A673 (cell line): ENCODE measurements around the gene ST8SIA5. TPM values are rescaled to one million over a fixed set of nuclear protein-coding genes. Genes with fewer than 3 reads are reported as not detected.

Source experiments
- BruUV-seq: library from RNA; stranded (reverse); fragments of 400-500 nt; replicated peaks from 2 replicates; lab custom pipeline; 2021; lab: Mats Ljungman, UMichigan
- CTCF ChIA-PET: fragments of 300-600 bp; sonication (Branson Sonifier 250); formaldehyde crosslinking; loops from one replicate; lab custom pipeline; 2022; ENCODE audit warnings: antibody characterized with exemption; lab: Charles Lee
- POLR2A ChIA-PET: fragments of 300-600 bp; sonication (Branson Sonifier 250); formaldehyde crosslinking; loops from one replicate; lab custom pipeline; 2022; ENCODE audit warnings: antibody characterized with exemption; ENCODE audit not compliant: low non-redundant PET; lab: Charles Lee
- DNase-seq: peaks from one replicate; pipeline ENCODE4 v3.0.0-alpha.2; 2015; ENCODE audit warnings: low spot score
- H3K27ac ChIP-seq: fragments of 200-600 bp; sonication (generic); 2 replicates; pipeline ENCODE4 v1.5.1; 2016; ENCODE audit warnings: mixed run types, low read depth, mild to moderate bottlenecking, mixed read lengths, antibody characterized with exemption, low read length; ENCODE audit not compliant: poor library complexity, severe bottlenecking
- H3K27me3 ChIP-seq: fragments of 200-600 bp; sonication (generic); replicated peaks from 2 replicates; pipeline ENCODE4 v1.6.1; 2017; ENCODE audit warnings: mixed run types, low read depth, mild to moderate bottlenecking, mixed read lengths, antibody characterized with exemption, low read length; ENCODE audit not compliant: insufficient read depth, poor library complexity
- H3K36me3 ChIP-seq: fragments of 200-600 bp; sonication (generic); 2 replicates; pipeline ENCODE4 v1.6.1; 2016; ENCODE audit warnings: mixed run types, mild to moderate bottlenecking, mixed read lengths, antibody characterized with exemption, low read length; ENCODE audit not compliant: insufficient read depth, poor library complexity, severe bottlenecking
- H3K4me1 ChIP-seq: fragments of 200-600 bp; sonication (generic); 2 replicates; pipeline ENCODE4 v1.6.1; 2017; ENCODE audit warnings: mixed run types, mild to moderate bottlenecking, mixed read lengths, antibody characterized with exemption, low read length; ENCODE audit not compliant: insufficient read depth, poor library complexity, severe bottlenecking
- H3K4me3 ChIP-seq: fragments of 200-600 bp; sonication (generic); 2 replicates; pipeline ENCODE4 v1.5.1; 2016; ENCODE audit warnings: low read depth, mixed run types, mild to moderate bottlenecking, mixed read lengths, low read length; ENCODE audit not compliant: poor library complexity, severe bottlenecking
- H3K9me3 ChIP-seq: fragments of 200-600 bp; sonication (generic); 2 replicates; pipeline ENCODE4 v1.6.1; 2016; ENCODE audit warnings: mixed run types, low read depth, mild to moderate bottlenecking, mixed read lengths, antibody characterized with exemption, low read length; ENCODE audit not compliant: poor library complexity, severe bottlenecking
- CTCF ChIP-seq: fragments of 300-800, 200-600 bp; sonication (generic); conservative IDR thresholded peaks from 2 replicates; pipeline ENCODE4 v1.5.1; 2017; ENCODE audit warnings: low read depth, mild to moderate bottlenecking, antibody characterized with exemption, low read length, moderate library complexity, mixed read lengths
- EZH2 ChIP-seq: fragments of 200-600 bp; sonication (generic); IDR thresholded peaks from 2 replicates; pipeline ENCODE4 v1.6.1; 2017; ENCODE audit warnings: borderline replicate concordance, low read depth, mild to moderate bottlenecking, mixed read lengths, antibody characterized with exemption, low read length; ENCODE audit not compliant: poor library complexity, severe bottlenecking
- intact Hi-C: fragments of 100-400 bp; cut with micrococcal nuclease; formaldehyde crosslinking; loops from one replicate; pipeline ENCODE4 v1.10.0; 2022; ENCODE audit not compliant: unreplicated experiment
- total RNA-seq: library from RNA; stranded (reverse); gene quantifications from 2 replicates; pipeline ENCODE4 v1.2.3, GENCODE V29; 2021

The ST8SIA5 gene
- total RNA-seq, 1 experiment from 2014 or later = 17.9 TPM

GRCh38 chr18:46718501-46719341, 38.1 kb downstream of the ST8SIA5 start:
- no peaks in the 10 kb centered on the region for H3K27me3 ChIP-seq
- H3K36me3 ChIP-seq = no peaks in the 10 kb centered on the region
- H3K4me3 ChIP-seq = no peak overlapping the region
- intact Hi-C loops = no loop called here
- TF ChIP-seq EZH2 (no peak), CTCF (no peak)
- H3K4me1 ChIP-seq = peaks cover 38% of the 10 kb centered on the region
- DNase-seq = peak; percentile 77
- no peaks in the 10 kb centered on the region for H3K9me3 ChIP-seq
- H3K27ac ChIP-seq = peak overlapping the region; percentile 82
- TSS peak; percentile 88 for BruUV-seq
- ChIA-PET CTCF (no interaction called here), POLR2A (no interaction called here)

DNA sequence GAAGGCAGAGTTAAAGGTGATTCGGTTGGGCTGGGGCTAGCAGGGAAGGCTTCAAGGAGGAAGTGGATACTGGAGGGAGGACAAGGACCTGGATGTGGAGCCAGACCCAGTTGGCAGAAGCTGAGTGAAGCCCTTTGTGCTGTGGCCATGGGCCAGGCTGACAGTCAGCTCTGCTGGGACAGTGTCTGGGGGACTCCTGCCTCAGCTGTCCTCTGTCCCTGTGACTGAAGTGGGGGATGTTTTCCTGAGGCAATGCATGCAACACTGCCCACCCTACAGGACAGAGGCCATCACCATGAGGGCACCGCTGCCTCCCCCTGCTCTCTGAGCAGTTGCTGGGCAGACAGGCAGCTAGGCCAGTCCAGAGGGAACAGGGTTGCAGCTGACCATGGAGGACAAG, 40.0 kb downstream of the ST8SIA5 start:
- peak overlapping the region; percentile 82 for H3K27ac ChIP-seq
- peaks cover 45% of the 10 kb centered on the region for H3K4me1 ChIP-seq
- H3K27me3 ChIP-seq = no peaks in the 10 kb centered on the region
- H3K9me3 ChIP-seq = no peaks in the 10 kb centered on the region
- POLR2A ChIA-PET = no interaction called here
- CTCF ChIA-PET = no interaction called here
- TF ChIP-seq EZH2 = no peak
- no peak for TF ChIP-seq CTCF
- H3K36me3 ChIP-seq = no peaks in the 10 kb centered on the region
- H3K4me3 ChIP-seq = no peak overlapping the region
- no peak for DNase-seq
- BruUV-seq = no TSS peak
- intact Hi-C loops = no loop called here

- intact Hi-C loops = no loop called here
- no peaks in the 10 kb centered on the region for H3K9me3 ChIP-seq
- no TSS peak for BruUV-seq
- H3K27ac ChIP-seq = peak overlapping the region; percentile 82
- H3K36me3 ChIP-seq = no peaks in the 10 kb centered on the region
- H3K4me1 ChIP-seq = peaks cover 50% of the 10 kb centered on the region
- no peaks in the 10 kb centered on the region for H3K27me3 ChIP-seq
- CTCF ChIA-PET = no interaction called here
- no peak overlapping the region for H3K4me3 ChIP-seq
- no peak for DNase-seq
- TF ChIP-seq CTCF (no peak), EZH2 (no peak)
- POLR2A ChIA-PET = no interaction called here
Observed at GRCh38 chr18:46716336-46716735, 40.5 kb downstream of the ST8SIA5 start.
